ENCODE measurements around the gene PDGFC. TPM values are rescaled to one million over a fixed set of nuclear protein-coding genes. Genes with fewer than 3 reads are reported as not detected.

Gene PDGFC
- polyA plus RNA-seq, 1 donor (not counting 4 experiments of a cell fraction or from before 2014, with no cell fraction given): 29.7 TPM

- no peak for FAIRE-seq
- Histone ChIP-seq H3K4me1 (ENCODE audit: control insufficient read depth, extremely low read depth, insufficient read depth, low read length) (no peaks in the 10 kb centered on the region), H3K27me3 (ENCODE audit: control insufficient read depth, extremely low read depth, insufficient read depth, low read length) (no peaks in the 10 kb centered on the region), H3K9ac (ENCODE audit: control insufficient read depth, extremely low read depth, insufficient read depth, low read length) (no peak overlapping the region), H3K36me3 (ENCODE audit: control insufficient read depth in 2 of 2, extremely low read depth in 1 of 2, insufficient read depth in 2 of 2, low read length in 2 of 2) (peaks cover 3 to 6% of the 10 kb centered on the region in 2 experiments), H3K9me1 (ENCODE audit: control insufficient read depth, extremely low read depth, insufficient read depth, low read length) (no peaks in the 10 kb centered on the region), H3K79me2 (ENCODE audit: control insufficient read depth, insufficient read depth, low read length) (no peaks in the 10 kb centered on the region), H3K4me3 (ENCODE audit: control insufficient read depth in 2 of 3, extremely low read depth in 1 of 3, insufficient read depth in 2 of 3, low read depth in 1 of 3, low read length in 3 of 3) (no peak overlapping the region), H3K27ac (ENCODE audit: control insufficient read depth, insufficient read depth, low read length) (no peak overlapping the region), H3K4me2 (ENCODE audit: control insufficient read depth, extremely low read depth, insufficient read depth, low read depth, low read length) (no peak overlapping the region), H2AFZ (ENCODE audit: control insufficient read depth, low read length) (no peak overlapping the region), H3K9me3 (ENCODE audit: control insufficient read depth, low read depth, low read length) (no peaks in the 10 kb centered on the region), H4K20me1 (ENCODE audit: control insufficient read depth, extremely low read depth, insufficient read depth, low read length) (no peaks in the 10 kb centered on the region)
- DNase-seq (ENCODE audit: low read depth, low spot score): no peak
- TF ChIP-seq EZH2 (IDR thresholded peaks at IDR 0.05; ENCODE audit: low read length) (no peak), CTCF (optimal IDR thresholded peaks at IDR 0.05 in 1 of 3, IDR thresholded peaks at IDR 0.05 in 1 of 3, conservative IDR thresholded peaks at IDR 0.05 in 1 of 3; ENCODE audit: extremely low read depth in 1 of 3, insufficient read depth in 2 of 3, low read length in 3 of 3) (no peak)
- dilution Hi-C loops (cut with MboI; ENCODE audit: extremely low pct_ligation_motif_present, low sequenced_read_pairs): no loop called here
These were observed 208.7 kb downstream of the PDGFC start for GRCh38 chr4:156762851-156763250.

- no peak overlapping the region for H3K9ac ChIP-seq (ENCODE audit: control insufficient read depth, extremely low read depth, insufficient read depth, low read length)
- H3K79me2 ChIP-seq (ENCODE audit: control insufficient read depth, insufficient read depth, low read length): no peaks in the 10 kb centered on the region
- no peak overlapping the region for H2AFZ ChIP-seq (ENCODE audit: control insufficient read depth, low read length)
- no peaks in the 10 kb centered on the region for H4K20me1 ChIP-seq (ENCODE audit: control insufficient read depth, extremely low read depth, insufficient read depth, low read length)
- DNase-seq (ENCODE audit: low read depth, low spot score) (no peak), FAIRE-seq (no peak)
- dilution Hi-C loops (cut with MboI; ENCODE audit: extremely low pct_ligation_motif_present, low sequenced_read_pairs): no loop called here
- H3K27me3 ChIP-seq (ENCODE audit: control insufficient read depth, extremely low read depth, insufficient read depth, low read length): no peaks in the 10 kb centered on the region
- no peak overlapping the region for H3K27ac ChIP-seq (ENCODE audit: control insufficient read depth, insufficient read depth, low read length)
- no peaks in the 10 kb centered on the region for H3K9me3 ChIP-seq (ENCODE audit: control insufficient read depth, low read depth, low read length)
- TF ChIP-seq CTCF (optimal IDR thresholded peaks at IDR 0.05 in 1 of 3, IDR thresholded peaks at IDR 0.05 in 1 of 3, conservative IDR thresholded peaks at IDR 0.05 in 1 of 3; ENCODE audit: extremely low read depth in 1 of 3, insufficient read depth in 2 of 3, low read length in 3 of 3) (no peak), EZH2 (IDR thresholded peaks at IDR 0.05; ENCODE audit: low read length) (no peak)
- no peak overlapping the region for H3K4me3 ChIP-seq (ENCODE audit: control insufficient read depth in 2 of 3, extremely low read depth in 1 of 3, insufficient read depth in 2 of 3, low read depth in 1 of 3, low read length in 3 of 3)
- H3K4me1 ChIP-seq (ENCODE audit: control insufficient read depth, extremely low read depth, insufficient read depth, low read length): peaks cover 10% of the 10 kb centered on the region
- no peaks in the 10 kb centered on the region for H3K36me3 ChIP-seq (ENCODE audit: control insufficient read depth in 2 of 2, extremely low read depth in 1 of 2, insufficient read depth in 2 of 2, low read length in 2 of 2)
- no peaks in the 10 kb centered on the region for H3K9me1 ChIP-seq (ENCODE audit: control insufficient read depth, extremely low read depth, insufficient read depth, low read length)
- no peak overlapping the region for H3K4me2 ChIP-seq (ENCODE audit: control insufficient read depth, extremely low read depth, insufficient read depth, low read depth, low read length)
These were observed 215.5 kb downstream of the PDGFC start for GRCh38 chr4:156756118-156756517.

Data from keratinocyte (primary cell).